NCI-H128 (cell line): ENCODE data around the gene IL36B.

Source experiments
- DNase-seq: peaks from one replicate; lab custom pipeline; 2025; ENCODE audit not compliant: unreplicated experiment; lab: John Stamatoyannopoulos, UW

IL36B gene

DNA sequence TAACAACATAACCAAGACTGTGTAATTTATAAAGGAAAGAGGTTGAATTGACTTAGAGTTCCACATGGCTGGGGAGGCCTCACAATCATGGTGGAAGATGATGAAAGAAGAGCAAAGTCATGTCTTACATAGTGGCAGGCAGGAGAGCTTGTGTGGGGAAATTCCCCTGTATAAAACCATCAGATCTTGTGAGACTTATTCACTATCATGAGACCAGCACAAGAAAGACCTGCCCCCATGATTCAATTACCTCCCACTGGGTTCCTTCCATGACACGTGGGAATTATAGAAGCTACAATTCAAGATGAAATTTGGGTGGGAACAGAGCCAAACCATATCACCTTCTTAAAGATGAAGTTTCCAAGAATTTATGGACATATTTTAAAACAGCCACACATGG lies 3.9 kb upstream of the IL36B start:
- no peak for DNase-seq

DNA sequence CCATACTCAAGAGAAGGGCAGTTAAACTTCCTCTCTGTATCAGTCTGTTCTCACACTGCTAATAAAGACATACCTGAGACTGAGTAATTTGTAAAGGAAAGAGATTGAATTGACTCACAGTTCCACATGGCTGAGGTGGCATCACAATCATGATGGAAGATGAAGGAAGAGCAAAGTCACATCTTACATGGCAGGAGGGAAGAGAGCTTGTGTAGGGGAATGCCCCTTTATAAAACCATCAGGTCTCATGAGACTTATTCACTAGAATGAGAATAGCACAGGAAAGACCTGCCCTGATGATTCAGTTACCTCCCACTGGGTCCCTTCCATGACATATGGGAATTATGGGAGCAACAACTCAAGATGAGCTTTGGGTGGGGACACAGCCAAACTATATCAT lies 1.4 kb upstream of the IL36B start:
- DNase-seq = no peak

DNA sequence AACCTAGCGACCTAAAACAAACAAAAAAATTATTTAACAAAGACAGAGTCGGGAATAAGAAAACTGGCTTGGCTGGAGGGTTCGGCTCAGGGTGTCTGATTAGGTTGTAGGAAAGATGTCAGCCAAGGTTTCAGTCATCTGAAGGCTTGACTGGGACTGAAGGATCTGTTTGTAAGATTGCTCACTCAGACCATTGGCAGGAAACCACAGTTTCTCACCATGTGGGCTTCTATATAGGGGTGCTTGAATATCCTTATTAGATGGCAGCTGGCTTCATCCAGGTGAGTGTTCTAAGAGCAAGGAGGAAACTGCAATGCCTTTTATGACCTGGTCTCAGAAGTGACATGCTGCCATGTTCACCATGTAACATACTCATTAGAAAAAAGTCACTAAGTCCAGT lies 999 bp upstream of the IL36B start:
- DNase-seq = no peak

DNA sequence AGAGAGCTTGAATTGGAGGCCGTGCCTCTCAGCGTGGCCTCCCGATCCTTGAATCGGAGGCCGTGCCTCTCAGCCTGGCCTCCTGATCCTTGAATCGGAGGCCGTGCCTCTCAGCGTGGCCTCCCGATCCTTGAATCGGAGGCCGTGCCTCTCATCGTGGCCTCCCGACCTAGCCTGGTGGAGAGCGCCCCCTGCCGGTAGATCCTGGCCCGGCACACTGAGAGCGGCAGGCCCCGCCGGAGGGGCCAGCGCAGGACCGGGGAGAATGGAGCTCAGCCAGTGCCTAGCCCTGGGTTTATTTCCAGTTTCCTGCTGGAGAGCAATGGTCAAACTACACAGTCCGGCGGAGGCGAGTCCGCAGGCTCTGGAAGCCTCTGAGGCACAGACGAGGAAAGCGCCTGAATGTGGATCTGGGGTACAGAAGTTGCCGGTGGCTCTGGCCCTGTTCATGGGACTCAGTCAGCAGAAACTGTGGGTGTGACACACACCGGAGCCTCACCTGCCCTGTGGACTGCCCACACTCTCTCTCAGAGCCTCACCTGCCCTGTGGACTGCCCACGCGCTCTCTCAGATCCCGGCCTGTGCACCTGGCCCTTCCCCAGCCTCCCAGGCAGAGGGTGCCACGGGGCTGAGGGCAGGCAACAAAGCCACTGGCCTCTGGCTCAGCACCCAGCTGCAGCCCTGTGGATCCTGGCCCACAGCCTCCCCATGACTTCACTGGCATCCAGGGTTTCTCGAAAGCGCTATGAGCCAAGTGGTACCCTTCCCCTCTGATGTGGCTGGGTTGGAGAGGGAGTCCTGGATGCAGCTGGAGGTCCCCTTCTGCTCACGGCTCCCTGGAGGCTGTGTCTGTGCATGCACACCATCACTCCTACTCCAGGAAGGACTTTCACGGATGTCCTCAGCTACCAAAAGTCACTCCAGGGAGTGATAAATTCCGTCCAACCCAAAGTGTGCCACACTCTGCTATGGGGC lies 1.5 kb downstream of the IL36B start:
- DNase-seq = no peak

DNA sequence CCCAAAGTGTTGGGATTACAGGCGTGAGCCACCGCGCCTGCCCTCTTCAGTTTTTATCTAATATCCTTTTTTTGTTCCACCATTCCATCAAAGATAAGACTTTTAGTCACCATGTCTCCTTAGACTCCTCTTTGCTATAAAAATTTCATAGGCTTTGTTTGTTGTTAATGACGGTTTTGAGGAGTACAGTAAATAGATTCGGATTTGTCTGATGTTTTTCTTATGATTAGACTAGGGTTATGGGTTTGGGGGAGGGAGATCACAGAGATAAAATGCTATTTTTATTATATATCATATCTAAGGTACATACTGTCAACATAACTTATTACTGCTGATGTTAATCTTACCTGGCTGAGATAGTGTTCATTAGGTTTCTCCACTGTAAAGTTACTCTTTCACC lies 6.2 kb downstream of the IL36B start:
- no peak for DNase-seq

DNA sequence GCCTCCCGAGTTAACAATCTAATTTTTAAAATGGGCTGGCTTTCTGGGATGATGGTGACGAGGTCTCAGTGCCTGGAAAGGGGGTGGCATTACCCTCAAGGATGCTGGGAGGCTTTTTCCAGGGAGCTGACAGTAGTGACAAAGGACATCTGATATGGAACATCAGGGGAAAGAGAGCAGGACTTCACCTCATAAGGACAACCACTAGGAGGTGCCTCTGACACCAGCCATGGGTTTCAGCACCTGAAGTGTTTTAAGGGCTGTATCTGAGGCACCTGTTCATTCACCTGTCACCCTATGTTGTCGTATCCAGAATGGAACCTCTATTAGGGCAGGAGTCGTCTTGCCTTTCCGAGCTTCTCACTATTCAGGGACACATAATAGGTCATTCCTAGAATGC lies 10.8 kb downstream of the IL36B start:
- no peak for DNase-seq

DNA sequence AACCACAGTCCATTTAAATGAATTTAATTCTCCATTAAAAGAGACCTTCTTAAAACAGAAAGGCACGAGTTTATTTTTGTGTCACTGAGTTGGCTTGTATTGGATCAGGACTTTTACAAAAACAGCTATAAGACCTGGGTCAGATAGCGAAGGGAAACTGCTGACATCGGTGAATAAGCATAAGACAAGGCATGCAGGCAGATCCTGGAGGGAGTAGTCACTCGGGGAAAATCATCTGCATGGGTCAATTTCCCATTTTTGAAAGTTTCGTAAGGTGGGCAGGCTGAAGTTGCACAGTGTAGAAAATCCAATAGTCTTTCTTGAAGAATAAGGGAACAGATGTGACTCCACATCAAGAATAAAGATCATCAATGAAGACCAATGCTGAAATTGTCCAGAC lies 12.9 kb downstream of the IL36B start:
- DNase-seq = no peak

DNA sequence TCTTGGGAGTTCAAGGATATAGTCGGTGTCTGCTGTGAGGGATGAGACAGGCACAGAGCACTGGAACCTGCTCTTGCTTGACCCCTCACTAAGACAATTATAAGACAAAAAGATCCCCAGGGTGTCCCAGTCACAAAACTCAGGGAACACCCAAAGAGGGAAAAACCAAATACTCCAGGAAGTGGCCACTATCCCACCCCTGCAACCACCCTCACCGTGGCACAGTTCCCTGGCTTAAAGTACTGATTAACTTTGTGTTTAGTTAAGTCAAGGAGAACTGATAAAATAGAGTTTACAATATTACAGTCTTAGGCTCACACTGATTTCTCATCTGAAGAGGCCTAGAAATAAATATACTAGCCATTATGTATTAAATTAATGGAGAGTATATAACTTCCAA lies 13.5 kb downstream of the IL36B start:
- DNase-seq = no peak

DNA sequence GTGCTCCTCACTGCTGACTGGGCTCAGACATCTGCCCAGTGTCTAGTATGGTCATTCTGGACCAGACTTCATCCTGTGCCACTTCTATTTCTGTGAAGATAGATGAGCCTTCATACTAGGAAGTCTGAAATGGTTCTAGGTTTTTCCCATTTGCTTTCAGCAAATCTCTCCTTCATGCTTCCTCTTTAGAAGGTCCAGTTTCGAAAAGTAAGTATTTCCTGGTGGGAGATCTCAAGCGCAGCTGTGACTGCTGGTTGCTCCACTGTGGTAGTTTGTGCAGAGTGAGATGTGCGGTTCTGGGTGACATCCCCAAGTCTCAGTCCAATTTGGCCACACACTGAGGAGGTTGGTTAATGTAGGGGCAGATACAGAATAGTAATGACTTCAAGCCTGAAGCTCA lies 14.4 kb downstream of the IL36B start:
- no peak for DNase-seq

DNA sequence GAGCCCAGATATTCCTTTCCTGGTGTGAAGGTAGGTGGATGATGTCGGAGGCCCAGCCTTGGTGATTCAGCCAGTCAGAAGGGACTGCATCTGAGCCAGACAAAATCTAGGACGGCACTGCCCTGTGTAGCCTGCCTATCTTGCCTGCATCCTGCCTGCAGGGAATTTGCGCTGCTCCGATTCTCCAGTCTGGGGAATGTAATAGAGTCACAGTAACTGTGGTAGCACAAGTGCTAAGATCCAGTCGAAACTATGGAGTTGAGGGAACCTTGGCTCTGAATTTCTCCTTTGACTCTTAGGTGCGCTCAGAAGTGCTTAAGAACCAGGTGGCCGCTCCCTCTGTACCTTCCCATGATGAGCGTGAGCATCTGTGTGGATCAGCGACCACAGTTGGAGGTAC lies 15.9 kb downstream of the IL36B start:
- DNase-seq = no peak

DNA sequence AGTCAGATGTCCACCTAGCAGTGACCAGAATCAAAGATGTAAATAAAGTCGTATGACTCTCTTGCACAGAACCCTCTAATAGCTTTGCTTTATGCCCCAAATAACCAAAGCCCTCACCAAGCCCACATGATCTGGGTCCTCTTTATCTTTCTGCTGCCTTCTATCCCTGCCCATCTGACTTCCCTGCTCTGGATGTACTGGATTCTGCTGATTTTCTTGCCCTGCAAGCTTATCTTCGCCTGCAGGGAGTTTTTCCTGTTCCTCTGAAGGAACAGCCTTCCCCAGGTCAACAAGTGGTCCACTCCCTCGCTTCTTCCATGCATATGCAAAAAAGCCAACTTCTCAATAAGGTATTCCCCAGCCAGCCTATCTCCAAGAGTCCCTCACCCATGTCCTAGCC lies 18.7 kb downstream of the IL36B start:
- no peak for DNase-seq

DNA sequence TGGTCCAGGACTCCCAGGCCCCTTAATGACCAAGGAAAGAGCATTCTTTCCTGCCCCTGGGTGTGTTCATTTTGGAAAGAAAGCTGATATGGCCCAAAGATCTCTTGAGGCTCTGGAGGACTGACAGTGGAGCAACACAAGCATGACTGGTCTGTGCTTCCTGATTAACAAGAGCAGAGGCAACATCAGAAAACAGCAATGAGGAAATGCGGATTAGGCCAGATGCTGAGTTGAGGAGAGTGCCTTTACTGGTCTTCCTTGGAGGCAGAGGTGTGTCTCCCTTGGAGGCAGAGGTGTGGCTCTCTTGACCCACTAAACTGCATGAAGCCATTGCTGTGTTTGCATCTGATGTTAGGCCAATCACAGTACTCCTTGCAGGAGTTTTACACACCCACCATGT lies 19.9 kb downstream of the IL36B start:
- DNase-seq = no peak

DNA sequence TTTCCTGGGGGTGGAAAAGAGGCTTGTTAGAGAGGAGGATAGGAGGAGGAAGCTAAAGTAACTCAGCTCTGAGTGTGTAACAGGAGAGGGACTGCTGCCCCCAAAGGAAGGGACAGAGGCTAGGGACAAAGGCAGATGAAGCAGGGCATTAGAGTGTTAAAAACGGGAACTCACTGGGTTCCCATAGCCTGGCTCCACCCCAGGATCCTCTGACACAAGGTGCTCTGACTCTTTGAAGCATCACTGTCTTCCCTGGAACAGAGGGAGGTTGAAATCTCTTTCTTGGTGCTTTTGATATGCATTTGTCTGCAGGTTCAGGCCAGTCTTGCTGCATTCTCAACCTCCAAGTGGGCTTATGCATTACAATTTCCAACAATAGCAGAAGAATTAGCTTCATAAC lies 24.6 kb downstream of the IL36B start:
- no peak for DNase-seq

DNA sequence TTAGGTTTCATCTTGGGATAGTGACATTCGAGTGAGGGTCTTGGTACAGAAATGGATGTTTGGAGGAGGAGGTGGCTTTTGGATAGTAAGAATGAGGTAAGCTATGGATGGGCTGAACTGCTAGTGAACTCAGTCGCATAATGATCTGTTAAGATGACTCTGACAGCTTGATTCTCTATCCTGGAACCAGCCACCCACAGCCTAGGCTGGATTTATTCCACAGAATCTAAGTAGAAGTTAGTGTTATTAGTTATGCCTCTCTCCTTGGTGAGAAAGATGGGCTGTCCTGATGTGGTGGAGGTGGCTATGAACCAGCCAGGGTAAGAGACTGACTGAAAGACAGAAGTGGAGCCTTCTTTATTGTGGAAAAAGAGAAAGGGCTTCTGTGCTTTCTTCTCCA lies 25.0 kb downstream of the IL36B start:
- DNase-seq = no peak

DNA sequence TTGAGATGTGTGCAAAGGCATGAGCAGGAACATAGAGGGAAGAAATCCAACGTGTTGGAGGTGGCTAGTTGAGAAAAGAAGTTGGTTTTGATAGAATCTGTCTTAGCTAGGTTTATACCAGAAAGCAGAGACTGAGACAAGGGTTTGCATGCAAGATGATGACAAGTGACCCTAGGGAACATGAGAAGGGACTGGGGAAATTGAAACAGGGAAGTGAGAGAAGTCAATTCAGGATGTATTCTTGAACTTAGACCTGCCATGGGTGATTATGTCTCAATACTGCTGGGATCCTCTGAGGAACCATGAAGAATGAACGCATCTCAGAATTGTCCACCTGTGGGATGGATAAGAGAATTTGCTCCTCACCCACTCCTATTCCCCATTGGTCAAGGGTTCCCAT lies 26.9 kb downstream of the IL36B start:
- no peak for DNase-seq

DNA sequence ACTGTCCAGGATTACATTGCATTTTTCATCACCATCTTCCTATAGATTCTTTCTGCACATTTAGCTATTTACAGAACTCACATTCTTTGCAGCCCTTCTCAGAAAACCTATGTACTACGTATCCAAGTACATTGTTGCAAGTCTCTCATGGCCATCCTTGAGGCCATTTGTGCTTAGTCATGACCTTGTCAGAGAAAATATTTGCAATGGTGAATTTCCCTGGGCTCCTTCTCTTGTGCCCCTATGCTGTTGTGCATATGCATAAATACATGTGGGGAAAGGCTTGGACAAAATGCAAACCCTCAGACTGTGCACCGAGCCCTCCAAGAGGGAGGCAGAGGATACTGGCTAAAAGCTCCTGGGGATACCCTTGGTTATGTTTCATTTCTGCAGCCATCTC lies 27.9 kb downstream of the IL36B start:
- DNase-seq = no peak

DNA sequence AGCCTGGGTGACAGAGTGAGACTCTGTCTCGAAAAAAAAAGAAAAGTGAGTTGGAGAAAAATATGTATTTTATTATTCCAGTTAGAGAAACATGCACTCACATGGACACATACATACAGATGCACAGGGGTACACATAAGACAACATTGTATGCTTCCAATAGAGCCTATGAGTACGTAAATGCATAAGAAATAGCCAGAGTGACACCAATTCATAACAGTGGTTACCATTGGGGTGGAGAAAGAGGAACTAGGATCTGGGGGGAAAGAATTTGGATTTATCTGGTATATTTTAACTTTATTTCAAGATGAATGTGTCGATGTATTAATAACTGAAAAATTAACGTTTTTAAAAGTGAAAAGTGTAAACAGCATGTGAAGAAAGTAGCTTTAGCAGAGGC lies 31.4 kb downstream of the IL36B start:
- DNase-seq = no peak

DNA sequence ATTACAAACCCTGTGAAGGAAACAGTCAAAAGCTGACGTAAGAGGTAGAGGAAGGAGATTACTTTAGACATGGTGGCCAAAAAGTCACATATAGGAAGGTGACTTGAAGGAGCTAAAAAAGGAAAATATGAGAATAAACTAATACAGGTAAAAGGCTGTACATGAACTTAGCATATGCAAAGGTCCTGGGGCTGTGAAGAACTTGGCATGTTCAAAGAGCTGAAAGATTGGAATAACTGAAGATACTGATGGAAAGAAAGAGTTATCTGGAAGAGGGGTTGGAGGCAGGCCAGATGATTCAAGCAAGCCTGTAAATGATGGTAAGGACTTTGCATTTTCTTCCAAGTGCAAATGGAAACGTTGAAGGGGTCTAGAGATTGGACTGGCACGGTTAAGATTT lies 34.2 kb downstream of the IL36B start:
- DNase-seq = no peak

DNA sequence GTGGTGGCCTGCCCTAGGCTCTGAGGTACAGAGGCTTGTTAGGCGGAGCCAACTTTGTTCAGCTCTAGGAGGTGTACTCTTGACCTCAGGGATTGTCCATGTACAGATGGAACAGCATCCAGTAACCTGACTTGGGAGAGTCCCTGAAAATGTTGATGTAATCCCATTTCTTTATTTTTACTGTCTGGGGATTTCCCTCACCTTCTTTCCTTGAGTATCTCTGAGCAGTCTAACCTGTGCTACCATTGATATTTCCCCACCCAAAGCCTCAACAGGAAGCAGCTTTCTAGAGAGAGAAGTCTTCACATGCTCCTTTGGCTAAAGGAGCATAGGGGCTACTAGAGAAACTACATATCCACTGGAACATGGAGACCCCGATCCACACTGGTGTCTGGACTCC lies 37.0 kb downstream of the IL36B start:
- DNase-seq = no peak

DNA sequence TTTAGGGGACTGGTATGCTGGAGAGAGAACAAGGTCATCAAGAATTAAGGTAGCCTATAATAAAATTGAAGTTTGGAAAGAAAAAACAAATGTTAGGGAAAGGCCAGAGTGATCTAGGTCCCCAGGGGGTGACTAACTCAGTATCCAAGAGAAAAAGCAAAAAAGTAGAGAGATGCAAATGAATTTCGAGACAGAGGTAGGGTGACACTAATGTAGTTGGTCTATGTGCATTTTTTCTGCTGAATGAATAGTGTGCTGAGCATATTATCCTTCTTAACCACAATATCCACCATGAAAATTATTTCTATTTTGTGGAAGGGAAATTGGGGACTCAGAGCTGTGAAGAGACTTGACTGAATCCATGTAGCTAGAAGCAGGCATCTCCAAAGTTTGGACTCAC lies 37.6 kb downstream of the IL36B start:
- DNase-seq = no peak

DNA sequence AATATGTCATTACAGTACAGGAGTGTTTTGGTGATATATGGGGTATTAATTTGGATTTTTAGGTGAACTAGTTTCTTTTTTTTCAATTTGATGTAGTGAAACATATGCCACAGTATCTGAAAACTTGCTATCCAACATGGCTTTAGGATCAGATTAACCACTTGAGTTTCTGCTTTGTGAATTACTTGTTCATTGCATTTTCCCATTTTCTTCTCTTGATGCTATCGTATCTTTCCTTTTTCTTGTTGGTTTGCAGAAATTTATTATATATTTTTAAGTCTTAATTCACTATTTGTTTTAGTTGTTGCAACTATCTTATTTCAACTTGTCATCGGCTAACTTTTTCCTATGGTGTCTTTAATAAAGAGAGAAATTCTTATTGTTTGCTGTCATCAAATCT lies 38.6 kb downstream of the IL36B start:
- DNase-seq = no peak

DNA sequence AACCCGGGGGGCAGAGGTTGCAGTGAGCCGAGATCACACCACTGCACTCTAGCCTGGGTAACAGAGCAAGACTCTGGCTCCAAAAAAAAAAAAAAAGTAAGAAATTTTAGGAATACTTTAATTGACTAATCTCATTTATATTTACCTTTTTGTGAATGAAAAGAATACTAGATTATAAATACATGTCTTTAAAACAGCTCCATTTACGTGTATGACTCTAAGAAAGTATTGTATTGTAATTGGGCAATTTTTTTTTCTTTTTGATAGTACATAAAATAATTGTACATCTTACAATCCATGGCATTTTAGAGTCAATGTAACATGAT lies 39.4 kb downstream of the IL36B start:
- no peak for DNase-seq
